Measurements from ENCODE around the gene NOA1. TPM values are rescaled to one million over a fixed set of nuclear protein-coding genes. Genes with fewer than 3 reads are reported as not detected.

Gene NOA1
- total RNA-seq: 19.2 and 21.2 TPM in 2 replicates
- 10.9 TPM for polyA plus RNA-seq (2012)

GRCh38 chr4:56977321-56978012 is at the start of gene NOA1:
Gene NOA1, minus strand, starts transcription at chr4:56977606. Its CDS starts 21 bp downstream, at chr4:56977585.
- DNase-seq (ENCODE audit: low read depth): peak; percentile 99

- peak; percentile 56 for DNase-seq (ENCODE audit: low read depth)
These were observed 45.7 kb upstream of the NOA1 start for GRCh38 chr4:57023104-57023503.

DNA sequence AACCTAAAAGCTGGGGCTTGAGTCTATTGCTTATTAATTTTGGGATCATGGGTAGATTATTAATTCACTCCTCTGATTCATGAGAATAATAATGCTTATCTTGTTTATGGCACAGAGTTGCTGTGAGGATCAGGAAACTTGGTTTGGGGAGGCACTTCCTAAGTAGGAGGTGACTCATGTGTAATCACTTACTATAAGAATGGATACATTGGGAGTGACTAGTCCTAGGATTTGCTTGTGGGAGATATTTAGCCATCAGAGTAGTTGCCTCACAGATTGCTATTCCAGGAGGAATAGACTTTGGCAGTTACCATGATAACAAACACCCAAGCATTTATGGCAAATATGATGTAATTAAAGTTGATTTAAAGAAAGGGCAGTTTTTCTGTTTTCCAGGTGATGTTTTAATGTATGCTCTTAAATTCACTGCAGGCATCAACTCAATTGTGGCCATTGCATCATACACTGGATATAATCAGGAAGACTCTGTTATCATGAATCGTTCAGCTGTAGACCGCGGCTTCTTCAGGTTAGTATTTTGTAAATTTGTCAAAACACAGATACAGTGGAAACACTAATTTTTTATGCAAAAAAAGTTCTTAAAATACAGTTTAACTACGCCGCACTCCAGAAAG is 43.2 kb upstream of the NOA1 start:
- no peak for DNase-seq (ENCODE audit: low read depth)

DNA sequence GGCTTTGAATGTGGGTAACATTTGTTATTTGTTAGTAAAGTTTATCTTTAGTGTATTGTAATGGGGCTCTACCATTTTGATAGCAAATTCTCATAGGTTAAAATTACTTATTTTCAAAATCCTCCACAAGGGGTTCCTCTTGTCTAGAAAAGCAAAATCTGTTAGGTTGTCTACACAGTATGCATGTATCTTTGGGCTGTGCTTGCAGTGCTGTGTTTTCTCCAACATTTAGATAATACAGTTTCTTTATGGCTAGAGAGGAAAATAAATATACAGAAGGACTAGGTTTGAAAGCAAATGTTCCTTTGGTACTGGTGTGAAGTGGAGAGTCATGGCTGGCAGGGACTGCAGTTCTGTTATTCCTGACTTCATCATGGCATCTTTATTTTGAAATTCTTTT is 41.6 kb upstream of the NOA1 start:
- DNase-seq (ENCODE audit: low read depth): no peak

- no peak for DNase-seq (ENCODE audit: low read depth)
These were observed 36.2 kb upstream of the NOA1 start for GRCh38 chr4:57013543-57014120.

DNA sequence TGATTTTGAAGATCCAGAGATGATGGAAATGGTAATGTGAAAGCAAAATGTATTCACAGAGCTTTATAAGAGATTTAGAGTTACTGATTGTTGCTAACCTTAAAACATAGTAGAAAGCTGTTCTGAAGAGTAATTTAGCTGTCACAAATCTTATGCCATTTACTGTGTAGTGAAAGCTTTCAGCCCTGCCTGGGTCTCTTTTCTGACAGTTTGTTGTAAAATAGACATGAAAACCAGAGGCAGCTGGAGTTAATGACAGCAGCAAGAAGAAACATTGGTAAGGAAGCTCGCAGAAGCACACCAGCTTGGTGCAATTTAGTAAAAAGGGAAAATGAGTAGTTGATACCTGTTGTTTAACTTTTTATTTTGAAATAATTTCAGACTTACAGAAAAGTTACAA is 22.3 kb upstream of the NOA1 start:
- DNase-seq (ENCODE audit: low read depth): no peak

GRCh38 chr4:56995525-56995924 is 18.1 kb upstream of the NOA1 start:
- peak; percentile 91 for DNase-seq (ENCODE audit: low read depth)

DNA sequence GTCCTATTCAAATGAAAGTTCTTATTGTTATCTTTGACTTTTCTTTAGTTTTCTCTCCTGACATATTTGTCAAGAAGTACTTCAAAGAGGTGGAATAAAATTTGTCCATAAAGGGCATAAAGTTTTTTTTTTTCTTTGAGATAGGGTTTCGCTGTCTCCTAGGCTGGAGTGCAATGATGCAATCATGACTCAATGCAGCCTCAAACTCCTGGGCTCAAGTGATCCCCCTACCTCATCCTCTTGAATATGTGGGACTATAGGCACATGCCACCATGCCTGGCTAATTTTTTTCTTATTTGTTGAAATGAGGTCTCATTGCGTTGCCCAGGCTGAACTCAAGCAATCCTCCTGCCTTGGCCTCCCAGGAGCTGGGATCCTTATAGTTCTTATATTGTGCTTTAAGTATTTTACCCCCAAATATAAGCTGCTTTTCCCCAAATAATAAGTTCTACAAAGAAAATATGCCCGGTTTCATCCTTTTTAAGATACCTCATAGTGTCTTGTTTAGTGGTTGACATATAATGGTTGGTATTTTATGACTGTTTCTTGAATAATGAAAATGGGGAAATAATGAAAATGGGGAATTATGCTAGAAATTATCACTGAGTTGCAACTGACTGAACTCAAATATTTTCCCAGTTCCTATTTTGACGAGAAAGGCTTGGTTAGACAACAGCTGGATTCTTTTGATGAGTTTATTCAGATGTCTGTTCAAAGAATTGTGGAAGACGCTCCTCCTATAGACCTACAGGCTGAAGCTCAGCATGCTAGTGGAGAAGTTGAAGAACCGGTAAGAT is 12.9 kb upstream of the NOA1 start:
- no peak for DNase-seq (ENCODE audit: low read depth)

DNA sequence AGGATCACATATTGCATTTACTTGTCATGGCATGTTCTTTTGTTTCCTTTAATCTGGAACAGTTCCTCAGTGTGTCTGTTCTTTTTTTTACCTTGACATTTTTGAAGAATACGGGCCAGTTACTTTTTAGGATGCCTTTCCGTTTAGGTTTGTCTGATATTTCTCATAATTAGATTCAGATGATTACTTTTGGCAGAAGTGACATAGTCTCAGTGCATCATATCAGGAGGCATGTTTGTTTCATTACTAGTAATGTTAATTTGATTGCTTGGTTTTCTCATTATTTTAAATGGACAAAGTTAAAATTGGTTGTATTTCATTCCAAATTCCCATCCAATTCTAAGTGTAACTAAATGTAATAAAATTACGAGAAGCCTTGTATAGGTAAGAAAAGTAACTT is 9.5 kb upstream of the NOA1 start:
- no peak for DNase-seq (ENCODE audit: low read depth)

- DNase-seq (ENCODE audit: low read depth): no peak
These were observed 8.8 kb upstream of the NOA1 start for GRCh38 chr4:56986192-56986591.

DNA sequence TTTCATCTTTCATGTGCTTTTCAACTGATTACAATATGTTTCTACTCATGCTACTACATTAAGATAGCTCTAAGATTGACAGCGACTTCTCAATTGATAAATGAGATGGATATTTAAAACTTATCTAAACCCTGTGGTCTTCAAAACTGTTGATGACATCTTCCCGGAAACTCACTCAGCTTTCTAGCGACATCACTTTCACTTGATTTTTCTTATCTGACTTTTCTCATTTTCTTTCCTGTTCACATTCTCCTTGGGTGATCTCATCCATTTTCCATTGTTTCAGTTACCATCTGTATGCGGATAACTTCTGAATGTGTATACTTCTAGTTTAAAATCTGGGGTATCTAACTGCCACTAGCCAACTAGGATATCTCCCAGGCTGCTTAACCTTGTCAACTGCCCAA is 4.4 kb upstream of the NOA1 start:
- DNase-seq (ENCODE audit: low read depth): no peak

- peak; percentile 26 for DNase-seq (ENCODE audit: low read depth)
These were observed 2.1 kb upstream of the NOA1 start for GRCh38 chr4:56979421-56980072.

DNA sequence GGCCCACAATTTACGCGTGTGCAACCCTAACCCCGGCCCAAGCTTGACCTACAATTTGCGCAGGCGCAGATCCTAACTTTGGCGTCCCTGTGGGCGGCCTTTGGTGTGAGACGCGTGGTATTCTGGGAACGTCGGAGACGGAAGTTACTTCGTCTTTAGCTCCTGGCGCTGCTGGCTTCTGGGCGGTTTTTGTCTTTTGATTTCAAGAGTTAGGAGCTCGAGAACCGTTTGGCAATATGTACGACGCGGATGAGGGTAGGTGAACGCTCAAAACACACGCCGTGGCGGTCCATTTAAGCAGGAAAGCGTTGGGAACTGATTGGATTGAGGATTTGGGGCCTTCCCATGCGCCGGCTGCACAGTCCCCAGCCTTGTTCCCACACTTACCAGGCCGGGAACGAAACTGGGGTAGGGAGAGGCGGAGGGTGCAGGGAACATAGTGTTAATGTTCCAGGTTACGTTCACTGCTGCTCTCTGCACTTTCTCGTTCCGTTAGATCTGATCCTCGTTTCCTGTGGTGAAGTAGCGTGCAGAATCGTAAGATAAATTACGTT is 1.4 kb upstream of the NOA1 start, which contains the start of gene POLR2B:
Gene POLR2B (plus strand): TSS at position 147 of the 554 bp plus-strand sequence. CDS start 90 bp downstream, at position 237.
- peak; percentile 98 for DNase-seq (ENCODE audit: low read depth)

DNA sequence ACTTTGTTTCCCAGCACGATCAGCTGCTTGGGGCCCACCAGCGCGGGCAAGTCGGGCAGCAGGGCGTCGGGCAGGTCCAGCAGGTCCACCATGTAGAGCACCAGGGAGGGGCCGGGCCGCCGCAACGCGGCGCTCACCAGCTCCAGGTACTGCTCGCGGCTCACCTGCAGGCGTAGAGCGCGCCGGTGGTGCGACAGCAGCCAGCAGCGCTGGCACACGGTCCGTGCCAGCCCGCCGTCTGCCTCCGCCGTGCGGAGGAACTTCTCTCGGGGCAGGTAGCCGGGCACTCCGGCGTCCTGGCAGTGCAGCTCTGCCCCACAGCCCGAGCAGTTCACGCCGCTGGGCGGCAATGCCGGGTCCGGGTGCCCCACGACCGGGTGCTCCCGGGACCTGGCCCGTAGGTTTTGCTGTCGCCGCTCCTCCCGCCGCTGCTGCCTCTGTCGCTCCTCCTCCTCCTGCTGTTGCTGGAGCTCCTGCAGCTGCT is 527 bp downstream of the NOA1 start:
- no peak for DNase-seq (ENCODE audit: low read depth)

DNA sequence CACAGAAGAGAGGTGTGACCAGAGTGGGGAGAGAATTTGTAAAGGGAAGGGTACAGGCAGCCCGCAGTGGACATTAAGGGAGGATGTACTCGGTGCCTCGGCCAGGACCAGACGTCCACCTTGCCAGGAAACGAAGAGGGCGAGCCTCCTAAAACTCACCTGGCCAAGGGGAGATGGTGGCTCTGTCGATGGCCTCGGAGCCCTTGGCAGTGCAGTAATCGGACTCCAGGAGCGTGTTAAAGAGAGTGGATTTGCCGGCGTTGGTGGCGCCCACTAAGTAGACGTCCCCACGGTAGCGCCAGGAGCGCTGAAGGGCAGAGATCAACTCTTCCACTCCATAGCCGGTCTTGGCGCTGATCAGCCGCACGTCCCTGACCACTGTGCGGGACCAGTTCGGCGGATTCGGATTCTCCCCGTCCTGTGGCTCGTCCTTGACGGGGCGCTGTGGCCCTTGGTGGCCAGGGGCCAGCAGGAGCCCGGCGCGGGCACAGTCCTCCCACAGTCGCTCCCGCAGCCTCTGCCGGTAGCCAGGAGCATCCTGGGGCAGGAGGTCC is 1.0 kb downstream of the NOA1 start:
- DNase-seq (ENCODE audit: low read depth): no peak

- no peak for DNase-seq (ENCODE audit: low read depth)
These were observed 4.1 kb downstream of the NOA1 start for GRCh38 chr4:56973336-56973735.

- DNase-seq (ENCODE audit: low read depth): no peak
These were observed 4.6 kb downstream of the NOA1 start for GRCh38 chr4:56972809-56973208.

DNA sequence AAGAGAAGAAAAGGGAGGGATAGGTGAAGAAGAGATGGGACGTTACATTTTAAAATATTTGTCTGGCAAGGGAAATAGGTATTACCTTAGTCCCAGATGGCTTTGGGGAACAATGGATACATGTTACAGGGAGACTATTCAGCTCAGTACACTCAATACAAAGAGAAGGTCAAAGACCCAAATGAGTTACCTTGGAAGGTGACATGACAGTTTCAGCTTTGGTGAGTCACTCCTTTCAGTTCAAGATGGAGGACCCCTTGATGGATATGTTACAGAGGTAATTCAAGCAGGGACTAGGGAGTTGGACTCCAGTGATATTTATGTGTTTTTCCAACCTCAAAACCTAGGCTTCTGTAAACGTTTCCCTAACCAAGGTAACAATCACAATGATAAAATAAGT is 5.0 kb downstream of the NOA1 start:
- DNase-seq (ENCODE audit: low read depth): no peak

- no peak for DNase-seq (ENCODE audit: low read depth)
These were observed 6.0 kb downstream of the NOA1 start for GRCh38 chr4:56971383-56971782.

DNA sequence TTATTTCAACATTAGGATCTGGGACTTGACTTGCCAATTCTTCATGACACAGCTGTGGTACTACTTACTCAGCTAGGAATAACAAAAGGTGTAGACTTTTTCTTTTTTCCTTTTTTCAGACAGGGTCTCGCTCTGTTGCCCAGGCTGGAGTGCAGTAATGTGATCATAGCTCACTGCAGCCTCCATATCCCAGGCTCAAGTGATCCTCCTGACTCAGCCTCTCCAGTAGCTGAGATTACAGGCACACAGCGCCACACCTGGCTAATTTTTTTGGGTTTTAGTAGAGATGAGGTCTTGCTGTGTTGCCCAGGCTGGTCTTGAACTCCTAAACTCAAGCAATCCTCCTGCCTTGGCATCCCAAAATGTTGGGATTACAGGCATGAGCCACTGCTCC is 16.3 kb downstream of the NOA1 start:
- no peak for DNase-seq (ENCODE audit: low read depth)

All from myocyte (in vitro differentiated cells).